Glutamatergic neuron (in vitro differentiated cells): ENCODE measurements around the gene XKR3. TPM values are rescaled to one million over a fixed set of nuclear protein-coding genes. Genes with fewer than 3 reads are reported as not detected.

Experiments
- DNase-seq: peaks from one replicate; pipeline ENCODE4 v3.0.0; 2022
- H3K27ac Mint-ChIP-seq: one replicate; pipeline ENCODE4 v1.8.0; 2020; ENCODE audit warnings: mild to moderate bottlenecking, mixed read lengths, inconsistent platforms; ENCODE audit not compliant: unreplicated experiment
- H3K27me3 Mint-ChIP-seq: one replicate; pipeline ENCODE4 v1.8.0; 2020; ENCODE audit warnings: mild to moderate bottlenecking, moderate library complexity, mixed read lengths, inconsistent platforms; ENCODE audit not compliant: unreplicated experiment
- H3K36me3 Mint-ChIP-seq: one replicate; pipeline ENCODE4 v1.8.0; 2020; ENCODE audit warnings: mild to moderate bottlenecking, mixed read lengths, inconsistent platforms; ENCODE audit not compliant: unreplicated experiment
- H3K4me1 Mint-ChIP-seq: one replicate; pipeline ENCODE4 v1.8.0; 2020; ENCODE audit warnings: mild to moderate bottlenecking, low read depth, mixed read lengths, inconsistent platforms; ENCODE audit not compliant: unreplicated experiment
- H3K4me3 Mint-ChIP-seq: one replicate; pipeline ENCODE4 v1.8.0; 2020; ENCODE audit warnings: mild to moderate bottlenecking, mixed read lengths, inconsistent platforms; ENCODE audit not compliant: unreplicated experiment
- H3K9me3 Mint-ChIP-seq: one replicate; pipeline ENCODE4 v1.8.0; 2020; ENCODE audit warnings: mild to moderate bottlenecking, moderate library complexity, mixed read lengths, inconsistent platforms; ENCODE audit not compliant: unreplicated experiment
- total RNA-seq: library from RNA; stranded (reverse); fragmentation: NEBNext Ultra II Directional; extraction: Animal tissue kit (Norgen Biotek cat#: 25700); gene quantifications from one replicate; pipeline ENCODE4 v1.2.1, GENCODE V29; 2021; ENCODE audit not compliant: unreplicated experiment
- TF ChIP-seq, protein P1 (sequence below): fragments of 200-600 bp; sonication (generic); IDR thresholded peaks from one replicate; pipeline ENCODE4 v1.5.0; 2021; ENCODE audit not compliant: partially characterized antibody, unreplicated experiment

Gene XKR3
- total RNA-seq, 1 donor from 2014 or later = not detected

- Mint-ChIP-seq H3K27ac (no peak overlapping the region), H3K27me3 (no peaks in the 10 kb centered on the region), H3K4me3 (no peak overlapping the region), H3K4me1 (no peaks in the 10 kb centered on the region), H3K36me3 (no peaks in the 10 kb centered on the region), H3K9me3 (no peaks in the 10 kb centered on the region)
- no peak for DNase-seq
- TF ChIP-seq, protein P1, sequence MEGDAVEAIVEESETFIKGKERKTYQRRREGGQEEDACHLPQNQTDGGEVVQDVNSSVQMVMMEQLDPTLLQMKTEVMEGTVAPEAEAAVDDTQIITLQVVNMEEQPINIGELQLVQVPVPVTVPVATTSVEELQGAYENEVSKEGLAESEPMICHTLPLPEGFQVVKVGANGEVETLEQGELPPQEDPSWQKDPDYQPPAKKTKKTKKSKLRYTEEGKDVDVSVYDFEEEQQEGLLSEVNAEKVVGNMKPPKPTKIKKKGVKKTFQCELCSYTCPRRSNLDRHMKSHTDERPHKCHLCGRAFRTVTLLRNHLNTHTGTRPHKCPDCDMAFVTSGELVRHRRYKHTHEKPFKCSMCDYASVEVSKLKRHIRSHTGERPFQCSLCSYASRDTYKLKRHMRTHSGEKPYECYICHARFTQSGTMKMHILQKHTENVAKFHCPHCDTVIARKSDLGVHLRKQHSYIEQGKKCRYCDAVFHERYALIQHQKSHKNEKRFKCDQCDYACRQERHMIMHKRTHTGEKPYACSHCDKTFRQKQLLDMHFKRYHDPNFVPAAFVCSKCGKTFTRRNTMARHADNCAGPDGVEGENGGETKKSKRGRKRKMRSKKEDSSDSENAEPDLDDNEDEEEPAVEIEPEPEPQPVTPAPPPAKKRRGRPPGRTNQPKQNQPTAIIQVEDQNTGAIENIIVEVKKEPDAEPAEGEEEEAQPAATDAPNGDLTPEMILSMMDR = no peak
Measured at GRCh38 chr22:16807109-16807508, 18.1 kb downstream of the XKR3 start.

DNA sequence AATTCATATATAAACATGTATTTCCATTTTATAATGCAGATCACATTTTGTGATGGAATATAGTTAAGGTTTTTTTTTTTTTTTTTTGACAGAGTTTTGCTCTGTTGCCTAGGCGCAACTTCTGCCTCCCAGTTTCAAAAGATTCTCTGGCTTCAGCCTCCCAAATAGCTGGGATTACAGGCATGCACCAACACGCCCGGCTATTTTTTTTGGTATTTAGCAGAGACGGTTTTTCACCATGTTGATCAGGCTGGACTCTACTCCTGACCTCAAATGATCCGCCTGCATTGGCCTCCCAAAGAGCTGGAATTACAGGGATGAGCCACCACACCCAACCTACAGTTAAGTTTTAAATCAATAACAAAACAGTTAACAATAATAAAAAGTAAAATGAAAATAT lies 18.8 kb downstream of the XKR3 start:
- H3K9me3 Mint-ChIP-seq = no peaks in the 10 kb centered on the region
- no peak overlapping the region for H3K4me3 Mint-ChIP-seq
- H3K36me3 Mint-ChIP-seq = no peaks in the 10 kb centered on the region
- no peaks in the 10 kb centered on the region for H3K4me1 Mint-ChIP-seq
- no peak for DNase-seq
- H3K27me3 Mint-ChIP-seq = no peaks in the 10 kb centered on the region
- no peak overlapping the region for H3K27ac Mint-ChIP-seq
- TF ChIP-seq, protein P1 = no peak

- no peak overlapping the region for H3K4me3 Mint-ChIP-seq
- no peak overlapping the region for H3K27ac Mint-ChIP-seq
- no peaks in the 10 kb centered on the region for H3K9me3 Mint-ChIP-seq
- H3K36me3 Mint-ChIP-seq = no peaks in the 10 kb centered on the region
- no peaks in the 10 kb centered on the region for H3K4me1 Mint-ChIP-seq
- no peak for DNase-seq
- TF ChIP-seq, protein P1 = no peak
- no peaks in the 10 kb centered on the region for H3K27me3 Mint-ChIP-seq
Measured at GRCh38 chr22:16804882-16805281, 20.3 kb downstream of the XKR3 start.

DNA sequence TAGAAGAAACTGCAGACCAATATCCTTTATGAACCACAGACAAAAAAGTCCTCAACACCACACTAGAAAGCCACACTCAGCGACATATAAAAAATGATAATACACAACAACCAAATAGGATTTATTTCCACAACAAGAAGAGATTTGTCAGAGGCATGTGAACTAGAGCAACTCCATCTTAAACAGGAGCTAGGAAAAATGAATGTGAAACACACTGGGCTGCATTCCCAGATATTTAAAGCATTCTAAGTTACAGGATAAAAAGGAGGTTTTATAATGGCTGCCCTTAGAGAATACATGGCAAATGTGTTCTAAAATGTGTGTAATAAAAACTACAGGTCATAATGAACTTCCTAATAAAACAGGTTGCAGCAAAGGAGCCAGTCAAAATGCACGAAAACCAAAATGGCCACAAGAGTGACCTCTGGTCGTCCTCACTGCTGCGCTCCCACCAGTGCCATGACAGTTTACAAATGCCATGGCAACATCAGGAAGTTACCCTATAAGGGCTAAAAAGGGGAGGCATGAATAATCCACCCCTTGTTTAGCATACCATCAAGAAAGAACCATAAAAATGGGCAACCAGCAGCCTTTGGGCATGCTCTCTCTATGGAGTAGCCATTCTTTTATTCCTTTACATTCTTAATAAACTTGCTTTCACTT lies 21.8 kb downstream of the XKR3 start:
- no peaks in the 10 kb centered on the region for H3K36me3 Mint-ChIP-seq
- no peaks in the 10 kb centered on the region for H3K27me3 Mint-ChIP-seq
- no peak overlapping the region for H3K4me3 Mint-ChIP-seq
- DNase-seq = no peak
- no peaks in the 10 kb centered on the region for H3K4me1 Mint-ChIP-seq
- no peaks in the 10 kb centered on the region for H3K9me3 Mint-ChIP-seq
- no peak overlapping the region for H3K27ac Mint-ChIP-seq
- TF ChIP-seq, protein P1 = no peak

- TF ChIP-seq, protein P1 = no peak
- Mint-ChIP-seq H3K27me3 (no peaks in the 10 kb centered on the region), H3K9me3 (no peaks in the 10 kb centered on the region), H3K4me3 (no peak overlapping the region), H3K36me3 (no peaks in the 10 kb centered on the region), H3K27ac (no peak overlapping the region), H3K4me1 (no peaks in the 10 kb centered on the region)
- no peak for DNase-seq
Measured at GRCh38 chr22:16801571-16801970, 23.6 kb downstream of the XKR3 start.
